K562 (cell line): ENCODE results near the gene MARCHF9. TPM values are rescaled to one million over a fixed set of nuclear protein-coding genes. Genes with fewer than 3 reads are reported as not detected.

ENCODE experiments used
- ATAC-seq: fragments of 200-7000 bp; cut with Tn5 transposase; 3 replicates; pipeline ENCODE4 v1.9.1; 2020; ENCODE audit warnings: moderate library complexity
- BruUV-seq: library from RNA; stranded (reverse); fragments of 400-500 nt; replicated peaks from 2 replicates; lab custom pipeline; 2021; lab: Mats Ljungman, UMichigan
- CTCF ChIA-PET: fragments of 300-600 bp; formaldehyde crosslinking; extraction: SDS; loops from one replicate; lab custom pipeline; 2021; ENCODE audit warnings: low intra/inter-chr PET ratio; lab: Yijun Ruan, JAX
- POLR2A ChIA-PET: fragments of 300-600, 350-650 bp; sonication (Branson Sonifier 250); formaldehyde crosslinking; extraction: SDS; loops from one replicate; lab custom pipeline; 2021; ENCODE audit warnings: antibody characterized with exemption, inconsistent platforms; lab: Yijun Ruan, JAX
- DNase-seq, 4 experiments: peaks; one replicate each; pipeline versions ENCODE4 v3.0.0 to v3.0.0-alpha.2; 2011 to 2018; ENCODE audit warnings: low spot score in 3 of 4, mixed read lengths in 3 of 4; ENCODE audit errors: extremely low read depth in 1 of 4
- FAIRE-seq: peaks from 2 replicates; lab custom pipeline; 2011; peaks lifted over from hg19 to GRCh38; lab: Jason Lieb, UNC
- H2AFZ ChIP-seq: 2 replicates; pipeline ENCODE4 v1.6.0; 2011; ENCODE audit warnings: low read depth, low read length, control low read depth, inconsistent platforms
- H3K27ac ChIP-seq: fragments of 200-600 bp; 3 replicates; pipeline ENCODE4 v1.8.0; 2011; ENCODE audit warnings: low read depth, mild to moderate bottlenecking, control low read depth, inconsistent platforms, low read length, moderate library complexity, mixed read lengths; ENCODE audit errors: extremely low read depth
- H3K27me3 ChIP-seq, 2 experiments: fragments of 300-600 bp in 1 of 2; 2 replicates in 1 of 2; 3 replicates in 1 of 2; pipeline versions ENCODE4 v1.6.0 to v1.8.0; 2011; ENCODE audit warnings: inconsistent platforms in 2 of 2, low read length in 2 of 2, mild to moderate bottlenecking in 1 of 2, mixed read lengths in 1 of 2, moderate library complexity in 1 of 2; ENCODE audit not compliant: control insufficient read depth in 2 of 2, insufficient read depth in 2 of 2
- H3K36me3 ChIP-seq: fragments of 300-600 bp; 3 replicates; pipeline ENCODE4 v1.8.0; 2011; ENCODE audit warnings: mild to moderate bottlenecking, low read length, inconsistent platforms; ENCODE audit not compliant: control insufficient read depth, insufficient read depth
- H3K4me1 ChIP-seq, 2 experiments: fragments of 200-600 bp in 1 of 2; replicated peaks in 1 of 2; 2 replicates in 1 of 2; 3 replicates in 1 of 2; pipeline versions ENCODE4 v1.5.1 to v1.8.0; 2011; ENCODE audit warnings: inconsistent platforms in 2 of 2, low read length in 2 of 2, mild to moderate bottlenecking in 1 of 2, mixed read lengths in 1 of 2, moderate library complexity in 1 of 2; ENCODE audit not compliant: control insufficient read depth in 2 of 2, insufficient read depth in 2 of 2
- H3K4me2 ChIP-seq: 2 replicates; pipeline ENCODE4 v1.6.1; 2011; ENCODE audit warnings: low read length, control low read depth, inconsistent platforms, mixed read lengths; ENCODE audit not compliant: insufficient read depth
- H3K4me3 ChIP-seq: fragments of 200-600 bp; sonication (generic), shearing (Covaris generic); 2 replicates; pipeline ENCODE4 v1.5.1; 2016; ENCODE audit warnings: control low read depth, inconsistent platforms
- H3K79me2 ChIP-seq: fragments of 200-600 bp; 3 replicates; pipeline ENCODE4 v1.8.0; 2011; ENCODE audit warnings: low read length, inconsistent platforms; ENCODE audit not compliant: control insufficient read depth, insufficient read depth
- H3K9ac ChIP-seq, 2 experiments: 2 replicates each; pipeline versions ENCODE4 v1.6.0 to v1.6.1; 2011; ENCODE audit warnings: low read depth in 2 of 2, low read length in 2 of 2, control low read depth in 1 of 2, inconsistent platforms in 1 of 2, mild to moderate bottlenecking in 1 of 2, mixed read lengths in 1 of 2; ENCODE audit not compliant: insufficient read depth in 1 of 2
- H3K9me1 ChIP-seq: one replicate; pipeline ENCODE4 v1.6.0; 2011; ENCODE audit warnings: inconsistent platforms, mild to moderate bottlenecking, low read length, moderate library complexity; ENCODE audit not compliant: control insufficient read depth, insufficient read depth
- H3K9me3 ChIP-seq: replicated peaks from 2 replicates; pipeline ENCODE4 v1.5.1; 2011; ENCODE audit warnings: low read depth, low read length, inconsistent platforms; ENCODE audit not compliant: control insufficient read depth, insufficient read depth
- H4K20me1 ChIP-seq: replicated peaks from 2 replicates; pipeline ENCODE4 v1.6.1; 2011; ENCODE audit warnings: low read length, inconsistent platforms, mixed read lengths; ENCODE audit not compliant: control insufficient read depth, insufficient read depth
- BRF2 ChIP-seq: IDR thresholded peaks from 3 replicates; pipeline ENCODE4 v1.6.1; 2011; ENCODE audit warnings: borderline replicate concordance, mild to moderate bottlenecking; ENCODE audit not compliant: insufficient read length, insufficient read depth
- CREBBP ChIP-seq: IDR thresholded peaks from one replicate; pipeline ENCODE4 v1.6.1; 2012; ENCODE audit warnings: low read depth, mild to moderate bottlenecking, control low read depth, inconsistent platforms, low read length
- EWSR1 ChIP-seq: fragments of 450-650 bp; IDR thresholded peaks from 2 replicates; pipeline ENCODE4 v1.6.1; 2018; ENCODE audit warnings: borderline replicate concordance, mild to moderate bottlenecking, low read depth, moderate library complexity; ENCODE audit not compliant: partially characterized antibody
- KAT7 ChIP-seq: sonication (generic); formaldehyde crosslinking; IDR thresholded peaks from 2 replicates; pipeline ENCODE4 v1.8.0; 2022; ENCODE audit warnings: missing genetic modification reagents, mild to moderate bottlenecking, borderline replicate concordance
- NELFE ChIP-seq: IDR thresholded peaks from 2 replicates; pipeline ENCODE4 v1.6.1; 2011; ENCODE audit warnings: mild to moderate bottlenecking; ENCODE audit not compliant: insufficient read depth, insufficient read length
- SIN3B ChIP-seq: fragments of 450-650 bp; IDR thresholded peaks from 2 replicates; pipeline ENCODE4 v1.6.1; 2017; ENCODE audit warnings: low read depth, mild to moderate bottlenecking, moderate library complexity
- ZBTB40 ChIP-seq, 2 experiments: fragments of 450-650 bp in 1 of 2; sonication (generic) in 1 of 2; formaldehyde crosslinking in 1 of 2; IDR thresholded peaks; 2 replicates each; pipeline versions ENCODE4 v1.7.1 to v1.9.0; 2016 to 2022; ENCODE audit warnings: inconsistent platforms in 1 of 2, mild to moderate bottlenecking in 1 of 2, missing genetic modification reagents in 1 of 2
- ZNF24 ChIP-seq: fragments of 450-650 bp; IDR thresholded peaks from 2 replicates; pipeline ENCODE4 v1.6.1; 2016
- WGBS: fragments of 100-300 bp; shearing (Covaris generic); methylation state at CpG from one replicate; pipeline ENCODE4 v1.1.6; 2016; ENCODE audit warnings: low coverage, mixed read lengths; ENCODE audit not compliant: insufficient coverage; ENCODE audit errors: missing lambda C conversion rate; 5-methylcytosine and 5-hydroxymethylcytosine counted together
- in situ Hi-C: fragments of 300-500 bp; cut with MboI; formaldehyde crosslinking; loops from 4 replicates; pipeline ENCODE4 v1.15.0; 2018; ENCODE audit warnings: inconsistent platforms, mixed read lengths
- intact Hi-C: fragments of 100-400 bp; cut with micrococcal nuclease; formaldehyde crosslinking; loops from 2 replicates; pipeline ENCODE4 v1.14.2; 2022
- polyA plus RNA-seq, 8 experiments: library from polyadenylated mRNA; depleted of rRNA in 4 of 8; stranded (reverse) in 5 of 8; unstranded in 3 of 8; fragments of >200 nt; fragmentation: Nextera tagmentation in 2 of 8; fragmentation: Illumina TruSeq in 1 of 8; extraction: Ambion mirVana in 2 of 8; extraction: Trizol in 1 of 8; gene quantifications; 2 replicates each; pipeline versions ENCODE4 v1.2.1 to v1.2.3, GENCODE V29; 2011 to 2014; ENCODE audit warnings: inconsistent platforms in 1 of 8, missing spikeins in 1 of 8
- total RNA-seq, 7 experiments: library from RNA; depleted of rRNA in 6 of 7; stranded (reverse); fragments of >200 nt in 6 of 7; fragmentation: Illumina TruSeq in 2 of 7; extraction: Trizol in 2 of 7; gene quantifications; 2 replicates each; pipeline versions ENCODE4 v1.2.1 to v1.2.3, GENCODE V29; 2011 to 2021; ENCODE audit warnings: low replicate concordance in 1 of 7

The MARCHF9 gene
- total and polyA plus RNA-seq, 9 of the 15 experiments (the other 6 are each of a cell fraction or from before 2014, with no cell fraction given) = 0.80 to 12.4 (median 6.2) TPM

GRCh38 chr12:57758552-57759359, 3.9 kb downstream of the MARCHF9 start:
- no peaks in the 10 kb centered on the region for H3K27me3 ChIP-seq
- ATAC-seq (no peak), FAIRE-seq (no peak), DNase-seq (no peak)
- H3K9ac ChIP-seq = peak overlapping the region in 1 of 2 experiments; percentile 21; a peak in 1 of 4 replicates
- no peak overlapping the region for H3K27ac ChIP-seq
- intact Hi-C loops (loop anchor here (2.0 kb wide), 1 partner anchor 56 kb away; no protein-coding TSS in a partner anchor), in situ Hi-C loops (no loop called here)
- no TSS peak for BruUV-seq
- ChIA-PET CTCF (interaction anchor here (0.5 to 1.4 kb wide), 2 partner anchors 147 to 495 kb away, joined by 3 to 6 read pairs; no protein-coding TSS in a partner anchor), POLR2A (interaction anchor here (0.6 to 2.3 kb wide), 4 partner anchors 9 to 14 kb away, joined by 3 to 11 read pairs (median 4); partner anchors contain the start of genes EEF1AKMT3, METTL1 and TSPAN31)
- no peaks in the 10 kb centered on the region for H3K9me1 ChIP-seq
- H4K20me1 ChIP-seq = no peaks in the 10 kb centered on the region
- H3K36me3 ChIP-seq = peaks cover 15% of the 10 kb centered on the region; the same call in 2 of the 3 replicates
- WGBS = 82% methylated on average over 23 of the region's 25 CpGs
- H3K4me1 ChIP-seq = peaks cover 17 to 28% of the 10 kb centered on the region in 2 experiments
- no peaks in the 10 kb centered on the region for H3K9me3 ChIP-seq
- TF ChIP-seq SIN3B (no peak), ZBTB40 (IDR thresholded peaks at IDR 0.05) (no peak), ZBTB40 (CRISPR knock-in tag; IDR thresholded peaks at IDR 0.05) (no peak), EWSR1 (no peak), CREBBP (no peak), NELFE (no peak), BRF2 (no peak), KAT7 (CRISPR knock-in tag) (no peak), ZNF24 (no peak)
- H2AFZ ChIP-seq = no peak overlapping the region
- H3K4me3 ChIP-seq = no peak overlapping the region
- no peak overlapping the region for H3K4me2 ChIP-seq
- H3K79me2 ChIP-seq = peaks cover 11% of the 10 kb centered on the region; the same call in 2 of the 3 replicates
